K562 (cell line): ENCODE measurements around the gene RANBP3. TPM values are rescaled to one million over a fixed set of nuclear protein-coding genes. Genes with fewer than 3 reads are reported as not detected.
A peak's percentile ranks its signal among the peaks of the same experiment; 100 is the strongest.

Experiments
- ATAC-seq: fragments of 200-7000 bp; cut with Tn5 transposase; 3 replicates; pipeline ENCODE4 v1.9.1; 2020; ENCODE audit warnings: moderate library complexity
- BruUV-seq: library from RNA; stranded (reverse); fragments of 400-500 nt; replicated peaks from 2 replicates; lab custom pipeline; 2021; lab: Mats Ljungman, UMichigan
- CTCF ChIA-PET: fragments of 300-600 bp; formaldehyde crosslinking; extraction: SDS; loops from one replicate; lab custom pipeline; 2021; ENCODE audit warnings: low intra/inter-chr PET ratio; lab: Yijun Ruan, JAX
- POLR2A ChIA-PET: fragments of 300-600, 350-650 bp; sonication (Branson Sonifier 250); formaldehyde crosslinking; extraction: SDS; loops from one replicate; lab custom pipeline; 2021; ENCODE audit warnings: antibody characterized with exemption, inconsistent platforms; lab: Yijun Ruan, JAX
- DNase-seq, 4 experiments: peaks; one replicate each; pipeline versions ENCODE4 v3.0.0 to v3.0.0-alpha.2; 2011 to 2018; ENCODE audit warnings: low spot score in 3 of 4, mixed read lengths in 3 of 4; ENCODE audit errors: extremely low read depth in 1 of 4
- FAIRE-seq: peaks from 2 replicates; lab custom pipeline; 2011; peaks lifted over from hg19 to GRCh38; lab: Jason Lieb, UNC
- H2AFZ ChIP-seq: 2 replicates; pipeline ENCODE4 v1.6.0; 2011; ENCODE audit warnings: low read depth, low read length, control low read depth, inconsistent platforms
- H3K27ac ChIP-seq: fragments of 200-600 bp; 3 replicates; pipeline ENCODE4 v1.8.0; 2011; ENCODE audit warnings: low read depth, mild to moderate bottlenecking, control low read depth, inconsistent platforms, low read length, moderate library complexity, mixed read lengths; ENCODE audit errors: extremely low read depth
- H3K27me3 ChIP-seq, 2 experiments: fragments of 300-600 bp in 1 of 2; 2 replicates in 1 of 2; 3 replicates in 1 of 2; pipeline versions ENCODE4 v1.6.0 to v1.8.0; 2011; ENCODE audit warnings: inconsistent platforms in 2 of 2, low read length in 2 of 2, mild to moderate bottlenecking in 1 of 2, mixed read lengths in 1 of 2, moderate library complexity in 1 of 2; ENCODE audit not compliant: control insufficient read depth in 2 of 2, insufficient read depth in 2 of 2
- H3K36me3 ChIP-seq: fragments of 300-600 bp; 3 replicates; pipeline ENCODE4 v1.8.0; 2011; ENCODE audit warnings: mild to moderate bottlenecking, low read length, inconsistent platforms; ENCODE audit not compliant: control insufficient read depth, insufficient read depth
- H3K4me1 ChIP-seq, 2 experiments: fragments of 200-600 bp in 1 of 2; replicated peaks in 1 of 2; 2 replicates in 1 of 2; 3 replicates in 1 of 2; pipeline versions ENCODE4 v1.5.1 to v1.8.0; 2011; ENCODE audit warnings: inconsistent platforms in 2 of 2, low read length in 2 of 2, mild to moderate bottlenecking in 1 of 2, mixed read lengths in 1 of 2, moderate library complexity in 1 of 2; ENCODE audit not compliant: control insufficient read depth in 2 of 2, insufficient read depth in 2 of 2
- H3K4me2 ChIP-seq: 2 replicates; pipeline ENCODE4 v1.6.1; 2011; ENCODE audit warnings: low read length, control low read depth, inconsistent platforms, mixed read lengths; ENCODE audit not compliant: insufficient read depth
- H3K4me3 ChIP-seq: fragments of 200-600 bp; sonication (generic), shearing (Covaris generic); 2 replicates; pipeline ENCODE4 v1.5.1; 2016; ENCODE audit warnings: control low read depth, inconsistent platforms
- H3K79me2 ChIP-seq: fragments of 200-600 bp; 3 replicates; pipeline ENCODE4 v1.8.0; 2011; ENCODE audit warnings: low read length, inconsistent platforms; ENCODE audit not compliant: control insufficient read depth, insufficient read depth
- H3K9ac ChIP-seq, 2 experiments: 2 replicates each; pipeline versions ENCODE4 v1.6.0 to v1.6.1; 2011; ENCODE audit warnings: low read depth in 2 of 2, low read length in 2 of 2, control low read depth in 1 of 2, inconsistent platforms in 1 of 2, mild to moderate bottlenecking in 1 of 2, mixed read lengths in 1 of 2; ENCODE audit not compliant: insufficient read depth in 1 of 2
- H3K9me1 ChIP-seq: one replicate; pipeline ENCODE4 v1.6.0; 2011; ENCODE audit warnings: inconsistent platforms, mild to moderate bottlenecking, low read length, moderate library complexity; ENCODE audit not compliant: control insufficient read depth, insufficient read depth
- H3K9me3 ChIP-seq: replicated peaks from 2 replicates; pipeline ENCODE4 v1.5.1; 2011; ENCODE audit warnings: low read depth, low read length, inconsistent platforms; ENCODE audit not compliant: control insufficient read depth, insufficient read depth
- H4K20me1 ChIP-seq: replicated peaks from 2 replicates; pipeline ENCODE4 v1.6.1; 2011; ENCODE audit warnings: low read length, inconsistent platforms, mixed read lengths; ENCODE audit not compliant: control insufficient read depth, insufficient read depth
- CBFA2T2 ChIP-seq: fragments of 450-650 bp; conservative IDR thresholded peaks from 2 replicates; pipeline ENCODE4 v1.6.1; 2017; ENCODE audit warnings: mild to moderate bottlenecking
- CBFA2T3 ChIP-seq: fragments of 450-650 bp; IDR thresholded peaks from 2 replicates; pipeline ENCODE4 v1.6.1; 2017
- E2F3 ChIP-seq: fragments of 250-450 bp; sonication (Bioruptor Pico); IDR thresholded peaks from 2 replicates; pipeline ENCODE4 v1.4.0; 2020; ENCODE audit warnings: mild to moderate bottlenecking
- HDAC1 ChIP-seq, 2 experiments: fragments of 450-650 bp; IDR thresholded peaks; 2 replicates each; pipeline ENCODE4 v1.6.1; 2016 to 2017; ENCODE audit warnings: inconsistent platforms in 1 of 2, mild to moderate bottlenecking in 1 of 2, moderate library complexity in 1 of 2
- KDM1A ChIP-seq, 2 experiments: fragments of 450-650 bp; IDR thresholded peaks; 2 replicates each; pipeline ENCODE4 v1.6.1; 2016; ENCODE audit warnings: mild to moderate bottlenecking in 2 of 2
- MEIS2 ChIP-seq: fragments of 450-650 bp; IDR thresholded peaks from 2 replicates; pipeline ENCODE4 v1.6.1; 2014; ENCODE audit warnings: mild to moderate bottlenecking; ENCODE audit not compliant: partially characterized antibody
- NR2F6 ChIP-seq: fragments of 450-650 bp; formaldehyde crosslinking; IDR thresholded peaks from 2 replicates; pipeline ENCODE4 v1.4.0; 2020; ENCODE audit warnings: mild to moderate bottlenecking
- PHTF2 ChIP-seq: fragments of 250-450 bp; sonication (Bioruptor Pico); IDR thresholded peaks from 2 replicates; pipeline ENCODE4 v1.5.0; 2021; ENCODE audit warnings: mild to moderate bottlenecking
- RBM15 ChIP-seq: fragments of 200-400 bp; formaldehyde crosslinking; IDR thresholded peaks from 2 replicates; pipeline ENCODE4 v1.6.1; 2018; ENCODE audit warnings: mild to moderate bottlenecking, low read length, moderate library complexity; ENCODE audit not compliant: insufficient read depth
- RCOR1 ChIP-seq, 2 experiments: IDR thresholded peaks; 2 replicates each; pipeline ENCODE4 v1.6.1; 2012; ENCODE audit warnings: low read depth in 2 of 2, low read length in 2 of 2, borderline replicate concordance in 1 of 2, improper control_type of control experiment in 1 of 2
- SLC30A9 ChIP-seq: fragments of 250-450 bp; sonication (Bioruptor Pico); IDR thresholded peaks from 2 replicates; pipeline ENCODE4 v1.8.0; 2022; ENCODE audit warnings: mild to moderate bottlenecking, moderate library complexity
- SNIP1 ChIP-seq: fragments of 450-650 bp; IDR thresholded peaks from 2 replicates; pipeline ENCODE4 v1.7.1; 2017; ENCODE audit warnings: low read depth, mild to moderate bottlenecking
- SPI1 ChIP-seq: IDR thresholded peaks from 2 replicates; pipeline ENCODE4 v1.6.1; 2011; ENCODE audit warnings: low read depth, low read length, control low read depth, borderline replicate concordance
- SREBF2 ChIP-seq: sonication (generic); formaldehyde crosslinking; IDR thresholded peaks from 2 replicates; pipeline ENCODE4 v1.4.0; 2020; ENCODE audit warnings: mild to moderate bottlenecking, missing genetic modification reagents
- TCF3 ChIP-seq: sonication (generic); formaldehyde crosslinking; IDR thresholded peaks from 2 replicates; pipeline ENCODE4 v1.4.0; 2020; ENCODE audit warnings: mild to moderate bottlenecking, missing genetic modification reagents
- TEAD4 ChIP-seq, 2 experiments: sonication (generic) in 1 of 2; formaldehyde crosslinking in 1 of 2; IDR thresholded peaks; 2 replicates each; pipeline versions ENCODE4 v1.6.1 to v1.8.0; 2012 to 2022; ENCODE audit warnings: borderline replicate concordance in 1 of 2, inconsistent platforms in 1 of 2, low read length in 1 of 2, mild to moderate bottlenecking in 1 of 2, missing genetic modification reagents in 1 of 2
- TRIM24 ChIP-seq, 2 experiments: fragments of 450-650 bp; IDR thresholded peaks; 2 replicates each; pipeline ENCODE4 v1.6.1; 2016
- YY1 ChIP-seq, 3 experiments: IDR thresholded peaks; 2 replicates each; pipeline ENCODE4 v1.6.1; 2011; ENCODE audit warnings: low read length in 2 of 3, mild to moderate bottlenecking in 2 of 3, moderate library complexity in 2 of 3, borderline replicate concordance in 1 of 3, control low read depth in 1 of 3, low read depth in 1 of 3; ENCODE audit not compliant: insufficient read depth in 3 of 3, insufficient replicate concordance in 2 of 3, control insufficient read depth in 1 of 3, insufficient read length in 1 of 3; ENCODE audit errors: extremely low read depth in 1 of 3
- ZNF316 ChIP-seq: fragments of 450-650 bp; IDR thresholded peaks from 2 replicates; pipeline ENCODE4 v1.6.1; 2016
- ZNF707 ChIP-seq: fragments of 250-450 bp; sonication (Bioruptor Pico); conservative IDR thresholded peaks from 2 replicates; pipeline ENCODE4 v1.8.0; 2022; ENCODE audit warnings: inconsistent platforms, mild to moderate bottlenecking, moderate library complexity
- ZNF77 ChIP-seq: fragments of 250-450 bp; sonication (Bioruptor Pico); IDR thresholded peaks from 2 replicates; pipeline ENCODE4 v1.5.0; 2020
- WGBS: fragments of 100-300 bp; shearing (Covaris generic); methylation state at CpG from one replicate; pipeline ENCODE4 v1.1.6; 2016; ENCODE audit warnings: low coverage, mixed read lengths; ENCODE audit not compliant: insufficient coverage; ENCODE audit errors: missing lambda C conversion rate; 5-methylcytosine and 5-hydroxymethylcytosine counted together
- in situ Hi-C: fragments of 300-500 bp; cut with MboI; formaldehyde crosslinking; loops from 4 replicates; pipeline ENCODE4 v1.15.0; 2018; ENCODE audit warnings: inconsistent platforms, mixed read lengths
- intact Hi-C: fragments of 100-400 bp; cut with micrococcal nuclease; formaldehyde crosslinking; loops from 2 replicates; pipeline ENCODE4 v1.14.2; 2022
- polyA plus RNA-seq, 8 experiments: library from polyadenylated mRNA; depleted of rRNA in 4 of 8; stranded (reverse) in 5 of 8; unstranded in 3 of 8; fragments of >200 nt; fragmentation: Nextera tagmentation in 2 of 8; fragmentation: Illumina TruSeq in 1 of 8; extraction: Ambion mirVana in 2 of 8; extraction: Trizol in 1 of 8; gene quantifications; 2 replicates each; pipeline versions ENCODE4 v1.2.1 to v1.2.3, GENCODE V29; 2011 to 2014; ENCODE audit warnings: inconsistent platforms in 1 of 8, missing spikeins in 1 of 8
- total RNA-seq, 7 experiments: library from RNA; depleted of rRNA in 6 of 7; stranded (reverse); fragments of >200 nt in 6 of 7; fragmentation: Illumina TruSeq in 2 of 7; extraction: Trizol in 2 of 7; gene quantifications; 2 replicates each; pipeline versions ENCODE4 v1.2.1 to v1.2.3, GENCODE V29; 2011 to 2021; ENCODE audit warnings: low replicate concordance in 1 of 7
- TF ChIP-seq, protein P1 (sequence below), 2 experiments: fragments of 200-800 bp in 1 of 2; sonication (Bioruptor generic) in 1 of 2; sonication (generic) in 1 of 2; formaldehyde crosslinking in 1 of 2; IDR thresholded peaks in 1 of 2; conservative IDR thresholded peaks in 1 of 2; 2 replicates each; pipeline versions ENCODE4 v1.5.0 to v1.6.1; 2016 to 2020; ENCODE audit warnings: missing compliant biosample characterization in 1 of 2, missing genetic modification characterization in 1 of 2, missing genetic modification reagents in 1 of 2

The RANBP3 gene
- total and polyA plus RNA-seq, 9 of the 15 experiments (the other 6 are each of a cell fraction or from before 2014, with no cell fraction given), result 0.90 to 95.1 (median 63.2) TPM

DNA sequence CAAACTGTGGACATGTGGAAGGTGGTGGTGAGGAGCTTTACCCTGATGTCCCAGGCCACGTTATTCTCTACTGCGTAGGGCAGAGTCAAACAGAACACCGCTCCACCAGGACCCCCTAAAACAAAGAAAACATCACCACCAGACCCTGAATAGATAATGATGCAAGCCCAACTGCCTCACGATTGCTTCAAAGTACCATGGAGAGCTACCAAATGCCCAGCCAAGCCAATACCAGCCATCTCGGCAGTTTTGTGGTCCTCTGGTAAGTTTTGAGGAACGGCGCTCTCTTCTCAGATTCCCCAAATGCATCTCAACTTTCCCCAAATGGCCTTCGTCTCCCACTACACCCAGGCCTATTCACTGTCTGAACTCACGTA is 5.6 kb downstream of the RANBP3 start (continued):
- TF ChIP-seq SNIP1 (no peak), MEIS2 (no peak), ZNF77 (CRISPR knock-in tag) (no peak), SREBF2 (CRISPR knock-in tag) (no peak), ZNF316 (no peak)

DNA sequence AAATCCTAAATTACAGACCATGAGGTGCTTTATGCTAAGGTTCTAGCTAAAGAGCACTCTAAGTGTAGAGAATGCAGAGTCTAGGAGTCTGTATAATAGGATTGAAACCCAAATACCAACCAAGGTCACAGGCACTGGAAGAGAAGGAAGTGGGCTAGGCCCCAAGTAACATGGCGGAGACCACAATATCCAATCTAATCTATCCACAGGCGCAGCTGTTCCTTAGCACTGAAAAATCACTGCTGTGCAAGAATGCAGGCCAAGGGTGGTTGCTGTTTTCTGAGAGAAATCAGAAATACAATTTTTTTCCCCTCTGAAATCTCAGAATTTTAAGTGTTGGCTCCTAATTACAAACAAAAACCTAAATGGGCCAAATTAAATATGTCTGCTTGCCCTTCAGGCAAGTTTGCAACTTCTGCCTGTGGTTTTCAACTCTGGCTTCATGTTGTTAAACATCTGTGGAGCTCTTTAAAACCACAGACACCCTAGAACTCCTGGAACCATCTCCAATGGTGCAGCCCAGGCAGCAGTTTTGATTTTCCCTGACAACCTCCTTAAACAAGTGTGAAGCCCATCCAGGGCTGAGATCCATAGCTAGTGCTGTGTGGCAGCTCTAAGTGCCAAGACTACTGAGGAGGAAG is 6.1 kb downstream of the RANBP3 start:
- Histone ChIP-seq H2AFZ (no peak overlapping the region), H3K27ac (no peak overlapping the region), H3K4me3 (no peak overlapping the region), H3K36me3 (peaks cover 79% of the 10 kb centered on the region), H3K4me2 (no peak overlapping the region), H3K9me3 (no peaks in the 10 kb centered on the region), H3K9ac (peak overlapping the region in 1 of 2 experiments; percentile 2; a peak in 1 of 4 replicates), H3K27me3 (no peaks in the 10 kb centered on the region), H3K9me1 (peaks cover 11% of the 10 kb centered on the region), H4K20me1 (peaks cover 45% of the 10 kb centered on the region), H3K79me2 (peaks cover 100% of the 10 kb centered on the region), H3K4me1 (peaks cover 36 to 37% of the 10 kb centered on the region in 2 experiments)
- WGBS, result 36% methylated on average over 2 of the region's 2 CpGs
- ChIA-PET CTCF (no interaction called here), POLR2A (interaction anchor here (0.9 kb wide), 1 partner anchor 12 kb away, joined by 3 read pairs; no protein-coding TSS in a partner anchor)
- no TSS peak for BruUV-seq
- no peak for ATAC-seq
- in situ Hi-C loops, result no loop called here
- FAIRE-seq, result no peak
- DNase-seq, result no peak
- intact Hi-C loops, result no loop called here
- TF ChIP-seq ZNF707 (CRISPR knock-in tag) (no peak), TCF3 (CRISPR knock-in tag) (peak; percentile 52), CBFA2T2 (0 out of 2 replicates have a peak, but pooled peaks have one; percentile 19), E2F3 (CRISPR knock-in tag) (no peak), SLC30A9 (CRISPR knock-in tag) (no peak), RBM15 (no peak), CBFA2T3 (peak; percentile 58), RCOR1 (IDR thresholded peaks at IDR 0.05; ENCODE audit: borderline replicate concordance in 1 of 2, low read depth in 2 of 2, low read length in 2 of 2) (peak; percentile 88), TRIM24 (IDR thresholded peaks at IDR 0.05) (no peak), HDAC1 (IDR thresholded peaks at IDR 0.05) (peak in 1 of 2 experiments; percentile 21; a peak in 1 of 4 replicates), KDM1A (IDR thresholded peaks at IDR 0.05) (peak; percentile 86 to 87; a peak in 3 of 4 replicates), YY1 (IDR thresholded peaks at IDR 0.05; ENCODE audit: borderline replicate concordance in 1 of 3, control insufficient read depth in 1 of 3, extremely low read depth in 1 of 3, insufficient read depth in 3 of 3, insufficient read length in 1 of 3, insufficient replicate concordance in 2 of 3, low read depth in 1 of 3, low read length in 2 of 3) (peak in 1 of 3 experiments; percentile 41), PHTF2 (CRISPR knock-in tag) (no peak), SPI1 (peak; percentile 15; the same call in 1 of the 2 replicates), TEAD4 (IDR thresholded peaks at IDR 0.05; ENCODE audit: low read length) (peak; percentile 82), TEAD4 (CRISPR knock-in tag; IDR thresholded peaks at IDR 0.05; ENCODE audit: borderline replicate concordance) (no peak), NR2F6 (CRISPR knock-in tag) (no peak)
- TF ChIP-seq, protein P1, sequence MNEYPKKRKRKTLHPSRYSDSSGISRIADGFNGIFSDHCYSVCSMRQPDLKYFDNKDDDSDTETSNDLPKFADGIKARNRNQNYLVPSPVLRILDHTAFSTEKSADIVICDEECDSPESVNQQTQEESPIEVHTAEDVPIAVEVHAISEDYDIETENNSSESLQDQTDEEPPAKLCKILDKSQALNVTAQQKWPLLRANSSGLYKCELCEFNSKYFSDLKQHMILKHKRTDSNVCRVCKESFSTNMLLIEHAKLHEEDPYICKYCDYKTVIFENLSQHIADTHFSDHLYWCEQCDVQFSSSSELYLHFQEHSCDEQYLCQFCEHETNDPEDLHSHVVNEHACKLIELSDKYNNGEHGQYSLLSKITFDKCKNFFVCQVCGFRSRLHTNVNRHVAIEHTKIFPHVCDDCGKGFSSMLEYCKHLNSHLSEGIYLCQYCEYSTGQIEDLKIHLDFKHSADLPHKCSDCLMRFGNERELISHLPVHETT (CRISPR knock-in tag; conservative IDR thresholded peaks at IDR 0.05 in 1 of 2, IDR thresholded peaks at IDR 0.05 in 1 of 2), result no peak
